Esophagus muscularis mucosa (tissue), 4 donors: ENCODE measurements around the gene ADAMTS2.

Experiments used
- EP300 ChIP-seq: sonication (generic); formaldehyde crosslinking; IDR thresholded peaks from one replicate; pipeline ENCODE4 v1.6.1; 2017; ENCODE audit warnings: antibody characterized with exemption
- POLR2A ChIP-seq: fragments of 450-650 bp; IDR thresholded peaks from one replicate; pipeline ENCODE4 v1.6.1; 2017; ENCODE audit warnings: antibody characterized with exemption, moderate library complexity, mild to moderate bottlenecking, low read depth
- TF ChIP-seq, protein P1 (sequence below), 3 experiments: fragments of 200-600 bp in 2 of 3; fragments of 450-650 bp in 1 of 3; sonication (generic) in 2 of 3; IDR thresholded peaks; one replicate each; pipeline ENCODE4 v1.5.1; 2017 to 2019; ENCODE audit warnings: antibody characterized with exemption in 3 of 3, mild to moderate bottlenecking in 2 of 3, moderate library complexity in 1 of 3

GRCh38 chr5:179205277-179205676 is 140.0 kb downstream of the ADAMTS2 start:
- TF ChIP-seq, protein P1, sequence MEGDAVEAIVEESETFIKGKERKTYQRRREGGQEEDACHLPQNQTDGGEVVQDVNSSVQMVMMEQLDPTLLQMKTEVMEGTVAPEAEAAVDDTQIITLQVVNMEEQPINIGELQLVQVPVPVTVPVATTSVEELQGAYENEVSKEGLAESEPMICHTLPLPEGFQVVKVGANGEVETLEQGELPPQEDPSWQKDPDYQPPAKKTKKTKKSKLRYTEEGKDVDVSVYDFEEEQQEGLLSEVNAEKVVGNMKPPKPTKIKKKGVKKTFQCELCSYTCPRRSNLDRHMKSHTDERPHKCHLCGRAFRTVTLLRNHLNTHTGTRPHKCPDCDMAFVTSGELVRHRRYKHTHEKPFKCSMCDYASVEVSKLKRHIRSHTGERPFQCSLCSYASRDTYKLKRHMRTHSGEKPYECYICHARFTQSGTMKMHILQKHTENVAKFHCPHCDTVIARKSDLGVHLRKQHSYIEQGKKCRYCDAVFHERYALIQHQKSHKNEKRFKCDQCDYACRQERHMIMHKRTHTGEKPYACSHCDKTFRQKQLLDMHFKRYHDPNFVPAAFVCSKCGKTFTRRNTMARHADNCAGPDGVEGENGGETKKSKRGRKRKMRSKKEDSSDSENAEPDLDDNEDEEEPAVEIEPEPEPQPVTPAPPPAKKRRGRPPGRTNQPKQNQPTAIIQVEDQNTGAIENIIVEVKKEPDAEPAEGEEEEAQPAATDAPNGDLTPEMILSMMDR (IDR thresholded peaks at IDR 0.05) = no peak
- TF ChIP-seq POLR2A = no peak
- no peak for TF ChIP-seq EP300
